Sigmoid colon (tissue), 4 donors: ENCODE measurements around the gene DNAH6.

Experiments
- CTCF ChIP-seq, 4 experiments: fragments of 450-650 bp in 3 of 4; fragments of 200-600 bp in 1 of 4; IDR thresholded peaks; one replicate each; pipeline ENCODE4 v1.5.1; 2016 to 2019; ENCODE audit warnings: antibody characterized with exemption in 4 of 4, mild to moderate bottlenecking in 3 of 4, moderate library complexity in 2 of 4
- POLR2A ChIP-seq, 2 donors: fragments of 450-650 bp; IDR thresholded peaks; one replicate each; pipeline ENCODE4 v1.6.1; 2016; ENCODE audit warnings: antibody characterized with exemption in 2 of 2, mild to moderate bottlenecking in 2 of 2, moderate library complexity in 2 of 2
- POLR2AphosphoS5 ChIP-seq, 4 donors: sonication (generic); formaldehyde crosslinking; IDR thresholded peaks; one replicate each; pipeline ENCODE4 v1.6.1; 2017; ENCODE audit warnings: antibody characterized with exemption in 4 of 4

GRCh38 chr2:84856787-84857186, 340.5 kb downstream of the DNAH6 start:
- TF ChIP-seq CTCF (IDR thresholded peaks at IDR 0.05) (no peak), POLR2A (IDR thresholded peaks at IDR 0.05) (no peak), POLR2AphosphoS5 (IDR thresholded peaks at IDR 0.05) (no peak)
